22Rv1 (cell line): Measurements from ENCODE around the gene KDM5C.
"Not testable (repeated sequence)": the region's sequence is repeated elsewhere in the genome, so short reads cannot be mapped to it uniquely, and the experiment has no call there.

ENCODE experiments used
- H3K27ac ChIP-seq: fragments of 450-650 bp; 2 replicates; pipeline ENCODE4 v1.5.1; 2017
- ZFX ChIP-seq: fragments of 450-650 bp; IDR thresholded peaks from 2 replicates; pipeline ENCODE4 v1.6.1; 2017; ENCODE audit warnings: antibody characterized with exemption, borderline replicate concordance
- TF ChIP-seq, protein P1 (sequence below): fragments of 450-650 bp; IDR thresholded peaks from 2 replicates; pipeline ENCODE4 v1.5.1; 2017; ENCODE audit warnings: mild to moderate bottlenecking

The KDM5C gene

DNA sequence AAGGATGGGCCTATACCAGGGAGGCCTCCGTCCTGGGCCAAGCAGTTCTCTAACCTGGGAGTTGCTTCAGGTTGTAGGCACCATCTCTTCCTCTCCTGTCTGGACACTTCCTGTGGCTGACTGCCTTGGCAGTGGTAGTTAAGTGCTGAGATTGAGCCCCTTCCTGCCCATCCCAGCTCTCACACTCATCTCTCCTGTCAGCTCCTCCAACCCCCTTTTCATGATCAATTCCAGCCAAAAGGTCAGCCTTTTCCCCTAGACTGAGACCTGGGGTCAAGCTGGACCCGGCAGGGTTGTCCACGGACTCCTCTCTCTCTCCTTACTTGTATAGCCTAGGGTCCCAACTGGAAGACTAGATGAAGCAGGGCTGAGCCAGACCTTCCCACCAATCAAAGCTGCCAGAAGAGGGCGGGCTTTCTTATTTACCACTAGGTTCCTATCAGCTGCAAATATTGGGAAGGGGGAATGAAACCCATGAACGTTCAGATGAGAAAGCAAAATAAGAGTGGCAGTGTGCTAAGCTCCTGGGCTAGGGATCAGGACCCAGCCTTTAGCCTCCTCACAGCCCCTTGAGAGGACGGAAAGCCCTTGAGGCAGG lies 34.5 kb downstream of the KDM5C start:
- TF ChIP-seq, protein P1, sequence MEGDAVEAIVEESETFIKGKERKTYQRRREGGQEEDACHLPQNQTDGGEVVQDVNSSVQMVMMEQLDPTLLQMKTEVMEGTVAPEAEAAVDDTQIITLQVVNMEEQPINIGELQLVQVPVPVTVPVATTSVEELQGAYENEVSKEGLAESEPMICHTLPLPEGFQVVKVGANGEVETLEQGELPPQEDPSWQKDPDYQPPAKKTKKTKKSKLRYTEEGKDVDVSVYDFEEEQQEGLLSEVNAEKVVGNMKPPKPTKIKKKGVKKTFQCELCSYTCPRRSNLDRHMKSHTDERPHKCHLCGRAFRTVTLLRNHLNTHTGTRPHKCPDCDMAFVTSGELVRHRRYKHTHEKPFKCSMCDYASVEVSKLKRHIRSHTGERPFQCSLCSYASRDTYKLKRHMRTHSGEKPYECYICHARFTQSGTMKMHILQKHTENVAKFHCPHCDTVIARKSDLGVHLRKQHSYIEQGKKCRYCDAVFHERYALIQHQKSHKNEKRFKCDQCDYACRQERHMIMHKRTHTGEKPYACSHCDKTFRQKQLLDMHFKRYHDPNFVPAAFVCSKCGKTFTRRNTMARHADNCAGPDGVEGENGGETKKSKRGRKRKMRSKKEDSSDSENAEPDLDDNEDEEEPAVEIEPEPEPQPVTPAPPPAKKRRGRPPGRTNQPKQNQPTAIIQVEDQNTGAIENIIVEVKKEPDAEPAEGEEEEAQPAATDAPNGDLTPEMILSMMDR = peak; percentile 31
- TF ChIP-seq ZFX = no peak
- H3K27ac ChIP-seq = no peak overlapping the region

DNA sequence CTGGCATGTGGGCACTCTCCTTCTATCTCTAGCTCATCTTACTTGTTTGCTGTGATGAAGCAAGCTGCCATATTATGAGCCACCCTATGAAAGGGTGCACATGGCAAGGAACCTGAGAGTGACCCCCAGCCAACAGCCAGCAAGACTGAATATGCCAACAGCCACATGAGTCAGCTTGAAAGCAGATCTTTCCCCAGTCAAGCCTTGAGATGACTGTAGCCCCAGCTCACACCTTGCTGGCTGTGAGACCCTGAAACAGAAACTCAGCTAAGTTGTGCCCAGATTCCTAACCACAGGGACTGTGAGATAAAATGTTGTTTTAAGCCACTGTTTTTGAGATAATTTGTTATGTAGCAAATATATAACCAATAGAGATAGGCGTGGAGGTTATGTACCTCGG lies 36.2 kb downstream of the KDM5C start:
- no peak for TF ChIP-seq ZFX
- TF ChIP-seq, protein P1 = no peak
- no peak overlapping the region for H3K27ac ChIP-seq

DNA sequence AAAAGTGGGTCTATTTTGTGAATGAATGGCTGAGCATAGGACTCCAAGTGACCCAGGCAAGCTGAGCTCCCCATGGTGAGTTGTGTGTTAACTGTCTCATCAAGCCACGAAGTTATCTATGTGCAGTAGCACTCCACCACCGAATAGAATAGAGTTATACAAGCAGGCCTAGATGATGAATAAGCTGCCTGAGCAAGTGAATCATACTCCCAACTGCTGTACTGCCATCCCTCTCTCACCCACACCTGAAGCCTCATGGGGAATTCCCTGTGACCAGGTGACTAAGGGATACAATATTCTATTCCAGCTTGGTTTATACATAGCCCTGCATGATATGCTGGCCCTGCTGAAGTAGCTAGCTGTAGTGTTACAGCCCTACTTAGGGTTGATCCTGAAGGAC lies 38.7 kb downstream of the KDM5C start:
- TF ChIP-seq ZFX = no peak
- TF ChIP-seq, protein P1 = no peak
- H3K27ac ChIP-seq = no peak overlapping the region

DNA sequence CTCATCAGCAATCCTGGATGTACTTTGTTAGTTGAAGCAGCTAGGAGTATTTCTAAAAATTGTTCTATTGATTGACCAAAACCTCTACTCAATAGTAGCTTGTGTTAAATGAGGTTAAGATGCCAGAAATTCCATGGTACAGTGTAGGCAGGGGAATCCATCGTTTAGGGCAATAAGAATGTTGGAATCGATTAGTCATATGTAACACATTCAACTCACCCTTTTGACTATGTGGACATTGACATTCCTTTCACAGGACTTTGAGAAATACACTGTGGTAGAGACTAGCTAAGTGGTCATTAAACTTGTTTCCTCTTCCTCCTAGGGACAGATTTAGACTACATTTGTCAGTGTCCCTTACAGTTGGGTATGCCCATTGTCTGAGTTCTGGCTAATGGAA lies 40.2 kb downstream of the KDM5C start:
- TF ChIP-seq, protein P1 = no peak
- TF ChIP-seq ZFX = no peak

DNA sequence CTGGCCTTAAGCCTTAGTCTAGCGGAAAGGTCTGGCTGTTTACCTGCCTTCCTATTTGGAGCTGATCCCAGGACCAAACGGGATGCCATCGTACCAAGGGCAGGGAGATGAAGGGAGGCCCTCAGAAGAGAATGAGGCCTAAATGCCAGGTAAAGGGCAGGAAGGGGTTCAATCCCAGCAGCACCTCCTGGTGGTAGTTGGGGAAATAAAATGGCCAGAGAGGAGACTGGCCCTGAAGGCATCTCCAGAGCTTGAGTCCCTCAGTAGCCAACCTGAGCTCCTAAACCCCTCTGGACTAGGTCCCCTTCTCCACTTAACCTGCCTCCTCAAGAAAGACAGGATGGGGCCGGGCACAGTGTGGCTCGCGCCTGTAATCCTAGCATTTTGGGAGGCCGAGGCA lies 53.7 kb downstream of the KDM5C start:
- H3K27ac ChIP-seq = no peak overlapping the region
- no peak for TF ChIP-seq ZFX
- TF ChIP-seq, protein P1 = no peak

More for the DNA sequence above, 40.2 kb downstream of the KDM5C start:
- H3K27ac ChIP-seq = no peak overlapping the region

DNA sequence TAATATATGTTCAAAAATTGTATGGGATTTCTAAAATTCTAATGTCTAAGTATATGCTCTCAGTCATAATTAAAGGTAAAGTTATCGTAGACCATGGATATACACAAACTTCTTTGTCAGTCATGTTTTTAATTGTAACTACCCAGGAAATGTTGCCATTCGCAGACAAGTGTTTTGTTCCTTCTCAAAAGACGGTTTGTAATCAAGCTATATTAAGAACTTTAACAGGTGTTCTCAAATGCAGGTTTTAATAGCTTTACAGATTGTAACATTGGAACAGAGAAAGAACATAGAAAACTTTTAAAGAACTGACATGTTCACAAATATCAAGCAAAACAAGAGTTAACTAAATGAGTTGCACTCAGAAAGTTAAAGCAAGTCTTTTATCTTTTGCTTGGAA lies 58.9 kb downstream of the KDM5C start:
- TF ChIP-seq, protein P1 = no peak
- TF ChIP-seq ZFX = no peak
- no peak overlapping the region for H3K27ac ChIP-seq

DNA sequence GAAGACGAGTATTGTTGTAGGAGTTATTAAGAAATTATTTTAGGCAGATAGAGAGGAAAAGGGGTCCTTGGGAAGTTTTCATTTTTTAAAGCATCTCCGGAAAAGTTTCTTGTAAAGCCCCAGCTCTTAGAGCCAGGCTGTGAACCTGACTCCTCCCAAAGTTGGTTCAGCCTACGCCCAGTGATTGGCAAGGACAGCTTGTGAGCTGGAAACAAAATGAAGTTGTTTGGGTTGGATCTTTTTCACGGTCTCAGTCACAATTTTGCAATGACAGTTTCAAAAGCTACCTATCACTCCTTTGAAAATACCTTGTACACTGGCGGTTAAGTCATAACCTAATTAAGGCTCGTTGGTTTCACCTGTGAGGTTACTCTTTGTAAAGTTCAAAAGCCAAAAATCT lies 60.4 kb downstream of the KDM5C start:
- H3K27ac ChIP-seq = not testable (repeated sequence)

DNA sequence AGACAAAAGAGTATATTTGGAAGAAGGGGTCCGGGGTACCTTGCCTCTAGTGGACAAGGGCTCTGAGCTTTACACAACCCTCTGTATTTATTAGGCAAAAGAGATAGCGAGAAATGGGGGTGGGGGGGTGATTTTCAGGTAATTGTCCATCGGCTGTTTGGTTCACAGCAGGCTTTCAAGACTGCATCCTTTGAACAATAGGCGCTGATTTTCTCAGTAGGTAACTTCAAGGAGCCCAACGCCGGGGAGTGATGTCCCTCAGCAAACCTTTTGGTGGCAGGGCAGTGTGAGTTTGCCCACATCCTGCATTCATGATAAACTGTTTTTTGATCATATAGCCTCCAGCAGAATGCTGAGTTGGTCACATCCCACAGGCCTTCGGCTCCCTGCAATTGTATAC lies 61.6 kb downstream of the KDM5C start:
- no peak overlapping the region for H3K27ac ChIP-seq
- TF ChIP-seq, protein P1 = no peak
- TF ChIP-seq ZFX = no peak
